Brain microvascular endothelial cell (primary cell): ENCODE measurements around the gene DMRT1.

Experiments used
- DNase-seq: peaks from one replicate; pipeline ENCODE4 v3.0.0-alpha.2; 2020
- H3K27ac ChIP-seq: fragments of 250-450 bp; sonication (Bioruptor Pico); 2 replicates; pipeline ENCODE4 v1.5.1; 2020; ENCODE audit warnings: mild to moderate bottlenecking, moderate library complexity
- H3K27me3 ChIP-seq: fragments of 250-450 bp; sonication (Bioruptor Pico); replicated peaks from 2 replicates; pipeline ENCODE4 v1.5.1; 2020; ENCODE audit warnings: mild to moderate bottlenecking
- H3K36me3 ChIP-seq: fragments of 250-450 bp; sonication (Bioruptor Pico); replicated peaks from 2 replicates; pipeline ENCODE4 v1.5.1; 2020; ENCODE audit warnings: mild to moderate bottlenecking
- H3K4me3 ChIP-seq: 2 replicates; pipeline ENCODE4 v1.5.1; 2011; ENCODE audit warnings: low read depth, mild to moderate bottlenecking, control low read depth, low read length, moderate library complexity
- in situ Hi-C: cut with HindIII; loops from 2 replicates; pipeline ENCODE4 v1.10.0; 2017; ENCODE audit warnings: low sequenced_read_pairs, low pct_ligation_motif_present
- TF ChIP-seq, protein P1 (sequence below): IDR thresholded peaks from 2 replicates; pipeline ENCODE4 v1.5.1; 2011; ENCODE audit warnings: low read depth, mild to moderate bottlenecking, moderate library complexity, low read length, control low read depth, inconsistent platforms; ENCODE audit errors: missing control alignments

The DMRT1 gene

DNA sequence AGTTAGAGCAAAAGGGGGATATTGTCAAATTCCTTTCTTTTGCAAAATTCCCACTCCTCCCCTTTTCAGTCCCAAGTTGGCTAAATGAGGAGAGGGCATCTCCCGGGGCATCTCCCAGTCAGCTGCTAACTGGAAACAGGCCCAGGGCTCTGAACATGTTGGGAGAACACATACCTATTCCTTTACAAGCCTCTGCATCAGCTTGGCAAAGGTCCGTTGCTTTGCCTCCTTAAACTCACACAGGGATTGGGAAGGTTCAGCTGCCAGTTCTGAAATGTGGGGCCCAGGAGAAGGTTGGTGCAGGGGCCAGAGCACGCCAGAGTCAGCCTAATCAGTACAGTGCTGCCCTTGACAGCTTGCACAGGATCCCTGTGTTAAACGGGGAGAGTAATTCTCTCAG, 124.0 kb downstream of the DMRT1 start:
- no peak overlapping the region for H3K27ac ChIP-seq
- DNase-seq: no peak
- TF ChIP-seq, protein P1, sequence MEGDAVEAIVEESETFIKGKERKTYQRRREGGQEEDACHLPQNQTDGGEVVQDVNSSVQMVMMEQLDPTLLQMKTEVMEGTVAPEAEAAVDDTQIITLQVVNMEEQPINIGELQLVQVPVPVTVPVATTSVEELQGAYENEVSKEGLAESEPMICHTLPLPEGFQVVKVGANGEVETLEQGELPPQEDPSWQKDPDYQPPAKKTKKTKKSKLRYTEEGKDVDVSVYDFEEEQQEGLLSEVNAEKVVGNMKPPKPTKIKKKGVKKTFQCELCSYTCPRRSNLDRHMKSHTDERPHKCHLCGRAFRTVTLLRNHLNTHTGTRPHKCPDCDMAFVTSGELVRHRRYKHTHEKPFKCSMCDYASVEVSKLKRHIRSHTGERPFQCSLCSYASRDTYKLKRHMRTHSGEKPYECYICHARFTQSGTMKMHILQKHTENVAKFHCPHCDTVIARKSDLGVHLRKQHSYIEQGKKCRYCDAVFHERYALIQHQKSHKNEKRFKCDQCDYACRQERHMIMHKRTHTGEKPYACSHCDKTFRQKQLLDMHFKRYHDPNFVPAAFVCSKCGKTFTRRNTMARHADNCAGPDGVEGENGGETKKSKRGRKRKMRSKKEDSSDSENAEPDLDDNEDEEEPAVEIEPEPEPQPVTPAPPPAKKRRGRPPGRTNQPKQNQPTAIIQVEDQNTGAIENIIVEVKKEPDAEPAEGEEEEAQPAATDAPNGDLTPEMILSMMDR: no peak
- in situ Hi-C loops: no loop called here
- no peak overlapping the region for H3K4me3 ChIP-seq
- peaks cover 43% of the 10 kb centered on the region for H3K27me3 ChIP-seq
- H3K36me3 ChIP-seq: no peaks in the 10 kb centered on the region

DNA sequence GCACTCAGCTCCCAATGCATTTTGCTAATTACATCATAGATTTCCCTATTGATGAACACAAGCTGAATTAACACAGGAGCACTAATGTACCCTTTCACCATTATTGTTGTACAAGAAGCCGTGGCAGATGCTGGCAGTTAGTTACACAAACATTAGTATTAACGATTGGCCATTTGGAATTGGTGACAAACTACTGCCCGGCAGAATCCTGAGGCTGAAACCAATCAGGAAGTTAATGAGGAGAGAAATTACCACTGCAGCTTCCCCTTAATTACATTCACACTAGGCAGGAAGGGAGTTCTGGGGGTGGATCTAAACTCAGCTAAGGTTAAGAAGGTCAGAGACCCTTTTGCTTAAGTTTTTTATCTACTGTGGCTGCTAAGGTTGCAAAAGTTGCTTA, 125.4 kb downstream of the DMRT1 start:
- TF ChIP-seq, protein P1: no peak
- no peaks in the 10 kb centered on the region for H3K36me3 ChIP-seq
- in situ Hi-C loops: no loop called here
- DNase-seq: no peak
- H3K4me3 ChIP-seq: no peak overlapping the region
- H3K27ac ChIP-seq: no peak overlapping the region
- H3K27me3 ChIP-seq: peaks cover 55% of the 10 kb centered on the region

DNA sequence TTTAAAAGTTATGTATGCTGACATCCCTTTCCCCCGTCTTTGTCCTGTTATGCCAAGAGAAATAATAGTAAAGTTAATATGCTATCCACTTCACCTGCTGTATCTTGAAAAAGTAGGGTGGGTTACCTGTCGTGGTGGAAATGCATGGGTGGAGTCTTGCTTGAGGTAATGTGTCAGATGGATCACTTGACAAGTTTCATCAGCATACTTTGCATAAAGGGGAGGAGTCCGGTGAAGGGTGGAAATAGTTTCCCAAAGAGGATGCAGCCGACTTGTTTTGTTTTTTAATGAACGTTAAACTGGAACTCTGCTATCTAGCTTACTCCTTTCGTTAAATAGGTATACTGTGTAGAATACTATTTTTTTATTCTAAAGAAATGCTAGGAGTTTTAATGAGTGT, 125.9 kb downstream of the DMRT1 start:
- Histone ChIP-seq H3K27ac (no peak overlapping the region), H3K27me3 (peaks cover 61% of the 10 kb centered on the region), H3K4me3 (no peak overlapping the region), H3K36me3 (no peaks in the 10 kb centered on the region)
- in situ Hi-C loops: no loop called here
- DNase-seq: no peak
- TF ChIP-seq, protein P1: no peak

DNA sequence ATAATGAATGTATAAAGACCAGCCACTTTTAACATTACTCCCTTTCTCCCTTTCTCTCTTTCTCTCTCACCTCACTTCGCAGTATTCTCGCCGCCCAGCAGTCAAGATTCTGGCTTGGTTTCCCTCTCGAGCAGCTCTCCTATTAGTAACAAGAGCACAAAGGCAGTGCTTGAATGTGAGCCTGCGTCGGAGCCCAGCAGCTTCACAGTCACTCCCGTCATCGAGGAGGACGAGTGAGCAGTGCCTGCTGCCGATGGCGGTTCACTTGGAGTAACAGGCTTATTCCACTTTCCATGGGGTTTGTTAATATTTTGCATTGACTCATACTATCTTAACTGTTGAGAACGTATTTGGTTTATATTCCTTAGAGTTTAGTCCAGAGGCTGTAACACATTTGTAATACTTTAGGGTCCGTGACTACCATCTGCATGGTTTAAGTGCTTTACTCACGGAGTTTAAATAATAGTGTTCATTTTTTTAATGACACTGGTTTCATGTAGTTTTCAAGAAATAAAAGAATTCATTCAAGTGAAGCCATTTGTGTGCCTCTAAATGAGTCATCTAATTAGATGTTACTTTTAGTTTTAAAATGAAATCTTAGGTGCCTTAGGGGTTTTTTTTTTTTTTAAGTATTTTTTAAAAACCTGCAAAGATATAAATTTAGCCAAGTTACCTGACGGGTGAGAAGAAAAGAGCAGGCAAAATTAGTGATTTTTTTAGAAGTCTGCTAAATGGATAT, 126.6 kb downstream of the DMRT1 start:
- Histone ChIP-seq H3K27me3 (peaks cover 67% of the 10 kb centered on the region), H3K4me3 (no peak overlapping the region), H3K36me3 (no peaks in the 10 kb centered on the region), H3K27ac (no peak overlapping the region)
- in situ Hi-C loops: no loop called here
- DNase-seq: no peak
- TF ChIP-seq, protein P1: no peak

DNA sequence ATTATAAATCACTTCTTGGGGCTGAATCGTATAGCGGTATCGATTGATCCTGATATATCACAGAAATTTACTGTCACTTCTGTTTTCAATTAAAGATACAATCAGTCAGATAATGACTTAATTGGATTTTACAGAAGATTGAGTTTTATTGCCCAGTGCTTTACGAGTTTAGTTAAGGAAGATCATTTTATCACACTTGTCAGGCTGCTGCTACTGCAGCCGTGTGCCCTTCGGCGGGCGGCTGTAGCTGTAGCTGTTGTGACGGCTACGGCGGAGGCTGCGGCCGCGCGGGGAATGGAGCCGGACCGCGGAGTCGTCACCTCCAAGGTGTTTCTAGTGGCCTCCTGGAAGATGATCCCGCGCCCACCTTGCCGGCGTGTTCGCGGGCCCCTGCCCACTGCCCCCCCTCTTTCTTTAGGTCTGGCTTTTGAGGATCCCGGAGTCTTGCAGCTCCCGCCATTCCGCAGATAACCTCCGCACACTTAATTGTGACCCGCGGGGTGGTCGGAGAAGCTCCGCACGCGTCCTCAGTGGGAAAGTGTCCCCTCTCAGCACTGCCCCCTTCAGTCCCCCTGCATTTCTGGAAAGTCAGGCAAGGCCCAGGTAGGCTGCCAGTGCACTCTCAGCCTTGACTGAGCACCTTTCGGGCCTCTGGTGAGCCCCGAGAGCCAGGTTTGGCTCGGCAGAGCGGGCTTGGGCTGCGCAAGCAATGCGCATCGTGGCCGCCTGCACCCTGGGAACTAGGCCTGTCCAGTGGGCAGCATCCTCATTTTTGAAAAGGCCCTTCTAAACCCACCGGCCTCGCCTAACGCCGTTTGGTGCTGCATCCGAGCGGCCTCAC, 128.0 kb downstream of the DMRT1 start:
- Histone ChIP-seq H3K4me3 (no peak overlapping the region), H3K27ac (no peak overlapping the region), H3K36me3 (no peaks in the 10 kb centered on the region), H3K27me3 (peaks cover 82% of the 10 kb centered on the region)
- DNase-seq: no peak
- TF ChIP-seq, protein P1: no peak
- in situ Hi-C loops: no loop called here
